Small intestine (tissue), 7 donors: ENCODE results near the gene DNAJC19. TPM values are rescaled to one million over a fixed set of nuclear protein-coding genes. Genes with fewer than 3 reads are reported as not detected.

ENCODE experiments used
- DNase-seq, 2 donors: peaks; one replicate each; pipeline versions ENCODE4 v3.0.0 to v3.0.0-alpha.2; 2013
- FAIRE-seq: peaks from 2 replicates; lab custom pipeline; 2012; peaks lifted over from hg19 to GRCh38; lab: Jason Lieb, UNC
- H3K27ac ChIP-seq, 3 donors: one replicate each; pipeline ENCODE4 v1.5.1; 2013; ENCODE audit warnings: low read length in 2 of 3, mild to moderate bottlenecking in 2 of 3, control low read depth in 1 of 3, inconsistent platforms in 1 of 3, low read depth in 1 of 3, moderate library complexity in 1 of 3
- H3K27me3 ChIP-seq, 3 donors: one replicate each; pipeline ENCODE4 v1.6.1; 2013; ENCODE audit warnings: low read length in 3 of 3, inconsistent platforms in 1 of 3; ENCODE audit not compliant: control insufficient read depth in 3 of 3, insufficient read depth in 3 of 3
- H3K36me3 ChIP-seq, 3 donors: one replicate each; pipeline ENCODE4 v1.6.1; 2013; ENCODE audit warnings: low read length in 3 of 3, inconsistent platforms in 1 of 3, low read depth in 1 of 3, mild to moderate bottlenecking in 1 of 3, moderate library complexity in 1 of 3; ENCODE audit not compliant: control insufficient read depth in 3 of 3, insufficient read depth in 2 of 3
- H3K4me1 ChIP-seq, 3 donors: one replicate each; pipeline ENCODE4 v1.6.1; 2013; ENCODE audit warnings: low read length in 2 of 3, inconsistent platforms in 1 of 3, low read depth in 1 of 3, mild to moderate bottlenecking in 1 of 3, moderate library complexity in 1 of 3; ENCODE audit not compliant: control insufficient read depth in 3 of 3, insufficient read depth in 2 of 3
- H3K4me3 ChIP-seq, 3 donors: one replicate each; pipeline ENCODE4 v1.5.1; 2013; ENCODE audit warnings: low read length in 3 of 3, control low read depth in 1 of 3, inconsistent platforms in 1 of 3, low read depth in 1 of 3, mild to moderate bottlenecking in 1 of 3, moderate library complexity in 1 of 3
- H3K9me3 ChIP-seq, 2 donors: one replicate each; pipeline ENCODE4 v1.6.1; 2013; ENCODE audit warnings: low read depth in 1 of 2, low read length in 1 of 2; ENCODE audit not compliant: control insufficient read depth in 2 of 2, insufficient read depth in 1 of 2
- WGBS, 3 donors: extraction: QIAGEN DNeasy Blood & Tissue Kit; methylation state at CpG; one replicate each; pipeline ENCODE4 v1.1.7; 2013; 5-methylcytosine and 5-hydroxymethylcytosine counted together
- polyA plus RNA-seq, 4 donors: library from polyadenylated mRNA; stranded (reverse) in 3 of 4; unstranded in 1 of 4; fragments of 200-250 nt in 3 of 4; fragments of 120-200 nt in 1 of 4; gene quantifications; one replicate each; pipeline versions ENCODE4 v1.2.1 to v1.2.3, GENCODE V29; 2013
- donor health status: healthy with polysubstance abuse.
- donor health status: control.
- donor health status: control.
- donor health status: Bipolar disorder and iron deficiency.
- donor health status: healthy.

The DNAJC19 gene
- polyA plus RNA-seq, 4 donors, result 30.9 to 50.4 (median 36.6) TPM

GRCh38 chr3:180980611-180981010 lies 8.9 kb downstream of the DNAJC19 start:
- no peak for FAIRE-seq
- no peak for DNase-seq
- H3K36me3 ChIP-seq, result peaks cover 0 to 8% (median 0%) of the 10 kb centered on the region in 3 donors

GRCh38 chr3:180979961-180980360 lies 9.6 kb downstream of the DNAJC19 start:
- Histone ChIP-seq H3K4me3 (no peak overlapping the region), H3K9me3 (no peaks in the 10 kb centered on the region), H3K4me1 (no peaks in the 10 kb centered on the region), H3K27ac (no peak overlapping the region), H3K27me3 (no peaks in the 10 kb centered on the region), H3K36me3 (peaks cover 0 to 8% (median 0%) of the 10 kb centered on the region in 3 donors)
- DNase-seq, result no peak
- FAIRE-seq, result no peak

More at GRCh38 chr3:180980611-180981010, 8.9 kb downstream of the DNAJC19 start:
- Histone ChIP-seq H3K9me3 (no peaks in the 10 kb centered on the region), H3K4me3 (no peak overlapping the region), H3K27ac (no peak overlapping the region), H3K4me1 (no peaks in the 10 kb centered on the region), H3K27me3 (no peaks in the 10 kb centered on the region)

GRCh38 chr3:180977498-180977897 lies 12.0 kb downstream of the DNAJC19 start:
- DNase-seq (no peak), FAIRE-seq (no peak)
- H3K27ac ChIP-seq, result no peak overlapping the region

GRCh38 chr3:180974286-180974685 lies 15.2 kb downstream of the DNAJC19 start:
- peaks cover 6 to 17% (median 8%) of the 10 kb centered on the region in 3 donors for H3K36me3 ChIP-seq
- no peak for FAIRE-seq
- H3K27ac ChIP-seq, result no peak overlapping the region
- DNase-seq, result no peak
- 91 to 95% (median 92%) methylated on average over 6 of the region's 6 CpGs for whole genome bisulfite sequencing, 3 donors
- H3K9me3 ChIP-seq, result no peaks in the 10 kb centered on the region
- no peaks in the 10 kb centered on the region for H3K4me1 ChIP-seq
- H3K4me3 ChIP-seq, result no peak overlapping the region
- H3K27me3 ChIP-seq, result no peaks in the 10 kb centered on the region

More at GRCh38 chr3:180977498-180977897, 12.0 kb downstream of the DNAJC19 start:
- no peaks in the 10 kb centered on the region for H3K9me3 ChIP-seq
- H3K36me3 ChIP-seq, result peaks cover 3 to 8% (median 5%) of the 10 kb centered on the region in 3 donors
- H3K4me3 ChIP-seq, result no peak overlapping the region
- H3K4me1 ChIP-seq, result no peaks in the 10 kb centered on the region
- H3K27me3 ChIP-seq, result no peaks in the 10 kb centered on the region

- Histone ChIP-seq H3K27ac (no peak overlapping the region), H3K27me3 (no peaks in the 10 kb centered on the region), H3K9me3 (no peaks in the 10 kb centered on the region), H3K36me3 (peaks cover 3 to 17% (median 6%) of the 10 kb centered on the region in 3 donors), H3K4me3 (no peak overlapping the region), H3K4me1 (no peaks in the 10 kb centered on the region)
- 75 to 83% (median 78%) methylated on average over 2 of the region's 2 CpGs for WGBS, 3 donors
- FAIRE-seq, result no peak
- DNase-seq, result no peak
These were observed 16.0 kb downstream of the DNAJC19 start for GRCh38 chr3:180973543-180973942.

GRCh38 chr3:180970931-180971330 lies 18.6 kb downstream of the DNAJC19 start:
- Histone ChIP-seq H3K4me3 (no peak overlapping the region), H3K27ac (no peak overlapping the region), H3K9me3 (no peaks in the 10 kb centered on the region), H3K27me3 (no peaks in the 10 kb centered on the region), H3K36me3 (peaks cover 2 to 20% (median 6%) of the 10 kb centered on the region in 3 donors), H3K4me1 (no peaks in the 10 kb centered on the region)
- DNase-seq (no peak), FAIRE-seq (no peak)
- 94 to 99% (median 98%) methylated on average over 6 of the region's 6 CpGs for WGBS, 3 donors

- H3K4me1 ChIP-seq, result no peaks in the 10 kb centered on the region
- no peak for FAIRE-seq
- no peak overlapping the region for H3K4me3 ChIP-seq
- H3K27me3 ChIP-seq, result no peaks in the 10 kb centered on the region
- no peak overlapping the region for H3K27ac ChIP-seq
- H3K9me3 ChIP-seq, result no peaks in the 10 kb centered on the region
- WGBS, 3 donors, result 84 to 100% (median 100%) methylated on average over 1 of the region's 1 CpG
- peaks cover 4 to 15% (median 4%) of the 10 kb centered on the region in 3 donors for H3K36me3 ChIP-seq
- no peak for DNase-seq
These were observed 27.0 kb downstream of the DNAJC19 start for GRCh38 chr3:180962530-180962929.

GRCh38 chr3:180961552-180961951 lies 28.0 kb downstream of the DNAJC19 start:
- FAIRE-seq (no peak), DNase-seq (no peak)
- H3K9me3 ChIP-seq, result no peaks in the 10 kb centered on the region
- no peak overlapping the region for H3K4me3 ChIP-seq
- H3K36me3 ChIP-seq, result peaks cover 4 to 15% (median 4%) of the 10 kb centered on the region in 3 donors
- H3K27ac ChIP-seq, result no peak overlapping the region
- WGBS, 3 donors, result 95 to 97% (median 95%) methylated on average over 1 of the region's 1 CpG
- no peaks in the 10 kb centered on the region for H3K4me1 ChIP-seq
- no peaks in the 10 kb centered on the region for H3K27me3 ChIP-seq

- Histone ChIP-seq H3K27me3 (no peaks in the 10 kb centered on the region), H3K4me3 (no peak overlapping the region), H3K27ac (no peak overlapping the region), H3K36me3 (peaks cover 4 to 15% (median 6%) of the 10 kb centered on the region in 3 donors), H3K4me1 (no peaks in the 10 kb centered on the region), H3K9me3 (no peaks in the 10 kb centered on the region)
- no peak for FAIRE-seq
- WGBS, 3 donors, result 83 to 92% (median 89%) methylated on average over 3 of the region's 3 CpGs
- no peak for DNase-seq
These were observed 28.4 kb downstream of the DNAJC19 start for GRCh38 chr3:180961087-180961486.
